C4-2B (cell line): ENCODE data around the gene DACH2.

Source experiments
- CTCF ChIP-seq: fragments of 450-650 bp; conservative IDR thresholded peaks from 2 replicates; pipeline ENCODE4 v1.5.1; 2017; ENCODE audit warnings: mild to moderate bottlenecking
- ZFX ChIP-seq: fragments of 450-650 bp; IDR thresholded peaks from 2 replicates; pipeline ENCODE4 v1.6.1; 2017

GRCh38 chrX:86149119-86149518 lies 868 bp downstream of the DACH2 start:
- TF ChIP-seq CTCF (no peak), ZFX (no peak)
